Astrocyte (in vitro differentiated cells and primary cell): Measurements from ENCODE around the gene THOC2. TPM values are rescaled to one million over a fixed set of nuclear protein-coding genes. Genes with fewer than 3 reads are reported as not detected.

Experiments used
- DNase-seq: peaks from one replicate; pipeline ENCODE4 v3.0.0-alpha.2; 2010; ENCODE audit warnings: low read depth
- FAIRE-seq: peaks from 2 replicates; lab custom pipeline; 2011; peaks lifted over from hg19 to GRCh38; lab: Jason Lieb, UNC
- H2AFZ ChIP-seq: 2 replicates; pipeline ENCODE4 v1.6.0; 2012; ENCODE audit warnings: low read depth, low read length, inconsistent platforms
- H3K27ac ChIP-seq: 2 replicates; pipeline ENCODE4 v1.5.1; 2011; ENCODE audit warnings: low read depth, low read length, inconsistent platforms
- H3K27me3 ChIP-seq: 2 replicates; pipeline ENCODE4 v1.6.0; 2011; ENCODE audit warnings: low read length, inconsistent platforms; ENCODE audit not compliant: insufficient read depth
- H3K36me3 ChIP-seq: 2 replicates; pipeline ENCODE4 v1.5.1; 2011; ENCODE audit warnings: low read length, inconsistent platforms; ENCODE audit not compliant: insufficient read depth
- H3K4me1 ChIP-seq: 2 replicates; pipeline ENCODE4 v1.5.1; 2011; ENCODE audit warnings: low read length, inconsistent platforms; ENCODE audit not compliant: insufficient read depth
- H3K4me2 ChIP-seq: 2 replicates; pipeline ENCODE4 v1.6.0; 2012; ENCODE audit warnings: low read length, inconsistent platforms
- H3K4me3 ChIP-seq: 2 replicates; pipeline ENCODE4 v1.5.1; 2011; ENCODE audit warnings: low read depth, mild to moderate bottlenecking, low read length, inconsistent platforms; ENCODE audit not compliant: insufficient read depth
- H3K79me2 ChIP-seq: 2 replicates; pipeline ENCODE4 v1.6.0; 2012; ENCODE audit warnings: mild to moderate bottlenecking, low read length, inconsistent platforms; ENCODE audit not compliant: insufficient read depth
- H3K9ac ChIP-seq: 2 replicates; pipeline ENCODE4 v1.6.0; 2012; ENCODE audit warnings: mild to moderate bottlenecking, low read length, inconsistent platforms
- H3K9me3 ChIP-seq: 2 replicates; pipeline ENCODE4 v1.5.1; 2012; ENCODE audit warnings: low read depth, mild to moderate bottlenecking, low read length, inconsistent platforms; ENCODE audit not compliant: insufficient read depth
- H4K20me1 ChIP-seq: 2 replicates; pipeline ENCODE4 v1.6.0; 2012; ENCODE audit warnings: low read length, inconsistent platforms; ENCODE audit not compliant: insufficient read depth
- H3K27ac Mint-ChIP-seq: one replicate; pipeline ENCODE4 v1.8.0; 2021; ENCODE audit warnings: mild to moderate bottlenecking, mixed read lengths; ENCODE audit not compliant: unreplicated experiment
- H3K27me3 Mint-ChIP-seq: one replicate; pipeline ENCODE4 v1.8.0; 2021; ENCODE audit warnings: low read depth, mixed read lengths; ENCODE audit not compliant: unreplicated experiment
- H3K36me3 Mint-ChIP-seq: one replicate; pipeline ENCODE4 v1.8.0; 2021; ENCODE audit warnings: low read depth, mixed read lengths; ENCODE audit not compliant: unreplicated experiment
- H3K4me1 Mint-ChIP-seq: one replicate; pipeline ENCODE4 v1.8.0; 2021; ENCODE audit warnings: low read depth, mixed read lengths; ENCODE audit not compliant: unreplicated experiment
- H3K4me3 Mint-ChIP-seq: one replicate; pipeline ENCODE4 v1.8.0; 2021; ENCODE audit warnings: mild to moderate bottlenecking, moderate library complexity, mixed read lengths; ENCODE audit not compliant: unreplicated experiment
- H3K9me3 Mint-ChIP-seq: one replicate; pipeline ENCODE4 v1.8.0; 2021; ENCODE audit warnings: mild to moderate bottlenecking, mixed read lengths; ENCODE audit not compliant: unreplicated experiment
- EZH2 ChIP-seq: IDR thresholded peaks from 2 replicates; pipeline ENCODE4 v1.6.1; 2012; ENCODE audit warnings: mild to moderate bottlenecking, low read length, inconsistent platforms; ENCODE audit not compliant: insufficient read depth
- total RNA-seq: library from RNA; stranded (reverse); gene quantifications from 2 replicates; pipeline ENCODE4 v1.2.1, GENCODE V29; 2021
- TF ChIP-seq, protein P1 (sequence below): IDR thresholded peaks from 2 replicates; pipeline ENCODE4 v1.5.1; 2011; ENCODE audit warnings: low read depth, mild to moderate bottlenecking, inconsistent platforms, low read length, moderate library complexity; ENCODE audit not compliant: insufficient read depth

THOC2 gene
- total RNA-seq, 1 donor from 2014 or later, result 64.8 TPM

DNA sequence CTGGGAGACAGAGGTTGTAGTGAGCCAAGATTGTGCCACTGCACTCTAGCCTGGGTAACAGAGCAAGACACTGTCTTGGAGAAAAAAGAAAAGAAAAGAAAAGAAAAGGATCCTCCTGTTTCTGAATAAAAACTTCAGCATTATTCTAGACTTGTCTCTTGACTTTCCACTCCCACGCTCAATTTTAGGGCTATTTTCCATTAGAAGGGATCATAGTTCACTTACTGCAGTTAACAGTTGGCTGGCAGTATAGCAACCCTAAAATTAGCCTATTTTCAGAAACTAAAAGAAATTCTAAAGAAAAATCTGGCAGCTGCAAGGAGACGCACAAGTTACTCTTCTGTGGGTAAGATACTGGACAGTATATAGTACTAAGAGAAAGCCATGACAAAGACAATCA lies 28.1 kb downstream of the THOC2 start:
- no peaks in the 10 kb centered on the region for H3K36me3 ChIP-seq
- peak; percentile 69 for FAIRE-seq
- H3K4me2 ChIP-seq, result no peak overlapping the region
- TF ChIP-seq, protein P1, sequence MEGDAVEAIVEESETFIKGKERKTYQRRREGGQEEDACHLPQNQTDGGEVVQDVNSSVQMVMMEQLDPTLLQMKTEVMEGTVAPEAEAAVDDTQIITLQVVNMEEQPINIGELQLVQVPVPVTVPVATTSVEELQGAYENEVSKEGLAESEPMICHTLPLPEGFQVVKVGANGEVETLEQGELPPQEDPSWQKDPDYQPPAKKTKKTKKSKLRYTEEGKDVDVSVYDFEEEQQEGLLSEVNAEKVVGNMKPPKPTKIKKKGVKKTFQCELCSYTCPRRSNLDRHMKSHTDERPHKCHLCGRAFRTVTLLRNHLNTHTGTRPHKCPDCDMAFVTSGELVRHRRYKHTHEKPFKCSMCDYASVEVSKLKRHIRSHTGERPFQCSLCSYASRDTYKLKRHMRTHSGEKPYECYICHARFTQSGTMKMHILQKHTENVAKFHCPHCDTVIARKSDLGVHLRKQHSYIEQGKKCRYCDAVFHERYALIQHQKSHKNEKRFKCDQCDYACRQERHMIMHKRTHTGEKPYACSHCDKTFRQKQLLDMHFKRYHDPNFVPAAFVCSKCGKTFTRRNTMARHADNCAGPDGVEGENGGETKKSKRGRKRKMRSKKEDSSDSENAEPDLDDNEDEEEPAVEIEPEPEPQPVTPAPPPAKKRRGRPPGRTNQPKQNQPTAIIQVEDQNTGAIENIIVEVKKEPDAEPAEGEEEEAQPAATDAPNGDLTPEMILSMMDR, result no peak
- no peak for TF ChIP-seq EZH2
- Mint-ChIP-seq H3K27ac (no peak overlapping the region), H3K36me3 (no peaks in the 10 kb centered on the region), H3K27me3 (no peaks in the 10 kb centered on the region), H3K4me1 (peaks cover 4% of the 10 kb centered on the region), H3K4me3 (no peak overlapping the region), H3K9me3 (no peaks in the 10 kb centered on the region)
- no peaks in the 10 kb centered on the region for H3K9me3 ChIP-seq
- no peaks in the 10 kb centered on the region for H3K4me1 ChIP-seq
- no peak for DNase-seq
- peaks cover 3% of the 10 kb centered on the region for H4K20me1 ChIP-seq
- H3K79me2 ChIP-seq, result peaks cover 26% of the 10 kb centered on the region
- no peak overlapping the region for H3K9ac ChIP-seq
- no peak overlapping the region for H3K4me3 ChIP-seq
- no peak overlapping the region for H2AFZ ChIP-seq
- no peak overlapping the region for H3K27ac ChIP-seq
- H3K27me3 ChIP-seq, result no peaks in the 10 kb centered on the region

DNA sequence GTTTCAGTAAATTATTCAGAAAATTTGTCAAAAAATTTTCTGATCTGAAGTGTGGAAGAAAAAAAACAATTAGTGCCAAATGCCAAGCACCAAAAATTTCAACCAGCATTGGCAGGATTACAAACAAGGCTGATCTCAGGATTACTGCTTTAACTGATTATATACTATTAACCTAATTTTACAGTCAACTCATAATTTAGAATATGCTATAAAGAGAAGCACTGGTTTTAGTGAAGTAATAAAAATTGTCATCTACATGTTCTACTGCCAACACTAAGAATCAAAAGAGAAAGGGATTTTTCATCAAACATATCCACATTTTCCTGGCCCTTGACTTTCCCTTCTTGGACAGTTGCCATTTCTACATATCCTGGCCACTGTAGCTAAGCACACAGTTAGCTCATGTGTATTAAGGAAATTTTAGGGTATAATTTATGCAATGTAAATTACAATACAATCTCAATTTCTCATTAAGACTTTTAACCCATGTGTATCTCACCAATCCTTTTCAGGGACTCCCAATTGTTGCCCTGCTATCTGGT lies 33.8 kb downstream of the THOC2 start:
- H4K20me1 ChIP-seq, result no peaks in the 10 kb centered on the region
- H3K9ac ChIP-seq, result no peak overlapping the region
- H3K9me3 ChIP-seq, result no peaks in the 10 kb centered on the region
- H3K4me3 ChIP-seq, result no peak overlapping the region
- H3K4me2 ChIP-seq, result no peak overlapping the region
- no peaks in the 10 kb centered on the region for H3K36me3 ChIP-seq
- no peak overlapping the region for H3K27ac ChIP-seq
- Mint-ChIP-seq H3K9me3 (no peaks in the 10 kb centered on the region), H3K27ac (no peak overlapping the region), H3K27me3 (no peaks in the 10 kb centered on the region), H3K4me1 (no peaks in the 10 kb centered on the region), H3K4me3 (no peak overlapping the region), H3K36me3 (no peaks in the 10 kb centered on the region)
- peak; percentile 88 for FAIRE-seq
- TF ChIP-seq, protein P1, result no peak
- no peak for TF ChIP-seq EZH2
- DNase-seq, result no peak
- H3K27me3 ChIP-seq, result no peaks in the 10 kb centered on the region
- no peak overlapping the region for H2AFZ ChIP-seq
- peaks cover 5% of the 10 kb centered on the region for H3K79me2 ChIP-seq
- no peaks in the 10 kb centered on the region for H3K4me1 ChIP-seq

DNA sequence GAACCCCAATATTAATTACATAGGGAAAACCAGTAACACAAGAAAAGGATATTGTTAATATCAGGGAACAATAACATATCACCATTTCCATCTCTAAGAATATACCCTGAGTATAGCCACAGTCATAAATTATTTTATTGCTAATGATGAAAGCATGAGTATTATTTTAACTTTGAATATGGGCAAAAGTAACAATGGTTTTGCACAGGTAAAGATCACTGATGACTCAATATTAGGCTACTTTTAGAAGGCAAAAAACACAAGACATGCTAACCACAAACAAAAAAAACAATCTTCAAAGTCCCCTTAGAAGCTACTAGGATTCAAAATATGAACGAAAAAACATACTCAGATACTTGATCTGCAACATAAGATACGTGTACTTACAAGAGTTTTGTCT lies 36.5 kb downstream of the THOC2 start:
- Histone ChIP-seq H3K9me3 (no peaks in the 10 kb centered on the region), H2AFZ (no peak overlapping the region), H3K9ac (no peak overlapping the region), H3K4me1 (no peaks in the 10 kb centered on the region), H4K20me1 (no peaks in the 10 kb centered on the region), H3K27me3 (no peaks in the 10 kb centered on the region), H3K27ac (no peak overlapping the region), H3K79me2 (peaks cover 5% of the 10 kb centered on the region), H3K4me2 (no peak overlapping the region), H3K36me3 (peaks cover 4% of the 10 kb centered on the region), H3K4me3 (no peak overlapping the region)
- TF ChIP-seq EZH2, result no peak
- TF ChIP-seq, protein P1, result no peak
- Mint-ChIP-seq H3K4me3 (no peak overlapping the region), H3K9me3 (no peaks in the 10 kb centered on the region), H3K27me3 (no peaks in the 10 kb centered on the region), H3K27ac (no peak overlapping the region), H3K4me1 (no peaks in the 10 kb centered on the region), H3K36me3 (no peaks in the 10 kb centered on the region)
- no peak for DNase-seq
- peak; percentile 98 for FAIRE-seq
